ENCODE data around the gene CCDC85B.

The CCDC85B gene

GRCh38 chr11:65934014-65934413 is 43.5 kb downstream of the CCDC85B start:
- DNase-seq (ENCODE audit: low read depth in 2 of 2): no peak

GRCh38 chr11:65937766-65938165 is 47.3 kb downstream of the CCDC85B start:
- no peak for DNase-seq (ENCODE audit: low read depth in 2 of 2)

All from stimulated activated CD8-positive, alpha-beta memory T cell treated with anti-CD3 and anti-CD28 coated beads, Interleukin-2, amount 100 ng/mL, for 48 hours (primary cell).